K562 (cell line): Measurements from ENCODE around the gene TLCD1. TPM values are rescaled to one million over a fixed set of nuclear protein-coding genes. Genes with fewer than 3 reads are reported as not detected.

Experiments used
- CSDE1 ChIP-seq, 2 experiments: fragments of 450-650 bp; IDR thresholded peaks; 2 replicates each; pipeline ENCODE4 v1.6.1; 2016; ENCODE audit warnings: mild to moderate bottlenecking in 1 of 2
- ESRRA ChIP-seq: fragments of 450-650 bp; IDR thresholded peaks from 2 replicates; pipeline ENCODE4 v1.6.1; 2014; ENCODE audit warnings: low read depth, mild to moderate bottlenecking, moderate library complexity, borderline replicate concordance
- HINFP ChIP-seq: fragments of 450-650 bp; conservative IDR thresholded peaks from 2 replicates; pipeline ENCODE4 v1.6.1; 2016; ENCODE audit warnings: missing genetic modification characterization, low read depth, mild to moderate bottlenecking, control low read depth, missing compliant biosample characterization
- HNRNPLL ChIP-seq: fragments of 200-400 bp; formaldehyde crosslinking; IDR thresholded peaks from 2 replicates; pipeline ENCODE4 v1.6.1; 2017; ENCODE audit warnings: low read length, low read depth, mild to moderate bottlenecking; ENCODE audit not compliant: poor library complexity, severe bottlenecking
- KDM5B ChIP-seq: fragments of 200-600 bp; sonication (generic); IDR thresholded peaks from 2 replicates; pipeline ENCODE4 v1.6.1; 2012; ENCODE audit warnings: low read depth, mild to moderate bottlenecking, moderate library complexity, low read length, control low read depth, inconsistent platforms; ENCODE audit not compliant: insufficient replicate concordance
- MBD1 ChIP-seq: fragments of 250-450 bp; sonication (Bioruptor Pico); IDR thresholded peaks from 2 replicates; pipeline ENCODE4 v1.8.0; 2022; ENCODE audit warnings: inconsistent platforms
- PTTG1 ChIP-seq: fragments of 450-650 bp; IDR thresholded peaks from 2 replicates; pipeline ENCODE4 v1.6.1; 2016; ENCODE audit warnings: low read depth, mild to moderate bottlenecking, missing genetic modification characterization, missing compliant biosample characterization
- ZBTB17 ChIP-seq: fragments of 450-650 bp; formaldehyde crosslinking; IDR thresholded peaks from 2 replicates; pipeline ENCODE4 v1.4.0; 2020; ENCODE audit warnings: mild to moderate bottlenecking
- ZBTB34 ChIP-seq: fragments of 250-450 bp; sonication (Bioruptor Pico); IDR thresholded peaks from 2 replicates; pipeline ENCODE4 v1.8.0; 2021; ENCODE audit warnings: mild to moderate bottlenecking, moderate library complexity
- ZNF354B ChIP-seq: fragments of 250-450 bp; sonication (Bioruptor Pico); IDR thresholded peaks from 2 replicates; pipeline ENCODE4 v1.4.0; 2020
- ZNF395 ChIP-seq: fragments of 200-800 bp; sonication (Bioruptor generic); IDR thresholded peaks from 2 replicates; pipeline ENCODE4 v1.6.1; 2017; ENCODE audit warnings: missing genetic modification characterization, missing compliant biosample characterization
- ZNF41 ChIP-seq: fragments of 250-450 bp; sonication (Bioruptor Pico); conservative IDR thresholded peaks from 2 replicates; pipeline ENCODE4 v1.4.0; 2020; ENCODE audit warnings: mild to moderate bottlenecking
- ZNF717 ChIP-seq: fragments of 250-450 bp; sonication (Bioruptor Pico); IDR thresholded peaks from 2 replicates; pipeline ENCODE4 v1.5.0; 2021
- ZNF740 ChIP-seq, 3 experiments: fragments of 200-800 bp in 1 of 3; sonication (Bioruptor generic) in 1 of 3; sonication (generic) in 1 of 3; formaldehyde crosslinking in 1 of 3; IDR thresholded peaks; 2 replicates each; pipeline versions ENCODE4 v1.6.1 to v1.8.0; 2016 to 2022; ENCODE audit warnings: mild to moderate bottlenecking in 2 of 3, missing compliant biosample characterization in 2 of 3, missing genetic modification characterization in 2 of 3, missing genetic modification reagents in 1 of 3
- polyA plus RNA-seq, 8 experiments: library from polyadenylated mRNA; depleted of rRNA in 4 of 8; stranded (reverse) in 5 of 8; unstranded in 3 of 8; fragments of >200 nt; fragmentation: Nextera tagmentation in 2 of 8; fragmentation: Illumina TruSeq in 1 of 8; extraction: Ambion mirVana in 2 of 8; extraction: Trizol in 1 of 8; gene quantifications; 2 replicates each; pipeline versions ENCODE4 v1.2.1 to v1.2.3, GENCODE V29; 2011 to 2014; ENCODE audit warnings: inconsistent platforms in 1 of 8, missing spikeins in 1 of 8
- total RNA-seq, 7 experiments: library from RNA; depleted of rRNA in 6 of 7; stranded (reverse); fragments of >200 nt in 6 of 7; fragmentation: Illumina TruSeq in 2 of 7; extraction: Trizol in 2 of 7; gene quantifications; 2 replicates each; pipeline versions ENCODE4 v1.2.1 to v1.2.3, GENCODE V29; 2011 to 2021; ENCODE audit warnings: low replicate concordance in 1 of 7

TLCD1 gene
- total and polyA plus RNA-seq, 9 of the 15 experiments (the other 6 are each of a cell fraction or from before 2014, with no cell fraction given) = 6.8 to 37.7 (median 21.7) TPM

GRCh38 chr17:28749516-28750177 lies 23.6 kb upstream of the TLCD1 start (continued):
- TF ChIP-seq PTTG1 = no peak
- TF ChIP-seq ZBTB34 (CRISPR knock-in tag) = no peak
- TF ChIP-seq ZNF41 (CRISPR knock-in tag) = no peak
- TF ChIP-seq ZBTB17 = no peak
- peak; percentile 5 for TF ChIP-seq HNRNPLL
- no peak for TF ChIP-seq CSDE1 (IDR thresholded peaks at IDR 0.05)
- TF ChIP-seq ZNF740 (CRISPR knock-in tag; IDR thresholded peaks at IDR 0.05) = no peak
- TF ChIP-seq ZNF740 (tag; IDR thresholded peaks at IDR 0.05) = no peak
- no peak for TF ChIP-seq HINFP (tag)
- no peak for TF ChIP-seq ZNF354B
- TF ChIP-seq ZNF395 (CRISPR knock-in tag) = 0 out of 2 replicates have a peak, but pooled peaks have one; percentile 13
- no peak for TF ChIP-seq ZNF717 (CRISPR knock-in tag)
- TF ChIP-seq MBD1 (CRISPR knock-in tag) = no peak
- peak; percentile 3 for TF ChIP-seq KDM5B
- TF ChIP-seq ESRRA = no peak
